Middle frontal gyrus (tissue), 1 donor: ENCODE measurements around the gene PKN1.
"Not testable (repeated sequence)": the region's sequence is repeated elsewhere in the genome, so short reads cannot be mapped to it uniquely, and the experiment has no call there.

Source experiments
- DNase-seq: peaks from one replicate; pipeline ENCODE4 v3.0.0-alpha.2; 2015; ENCODE audit warnings: low spot score; ENCODE audit errors: extremely low spot score

PKN1 gene

DNA sequence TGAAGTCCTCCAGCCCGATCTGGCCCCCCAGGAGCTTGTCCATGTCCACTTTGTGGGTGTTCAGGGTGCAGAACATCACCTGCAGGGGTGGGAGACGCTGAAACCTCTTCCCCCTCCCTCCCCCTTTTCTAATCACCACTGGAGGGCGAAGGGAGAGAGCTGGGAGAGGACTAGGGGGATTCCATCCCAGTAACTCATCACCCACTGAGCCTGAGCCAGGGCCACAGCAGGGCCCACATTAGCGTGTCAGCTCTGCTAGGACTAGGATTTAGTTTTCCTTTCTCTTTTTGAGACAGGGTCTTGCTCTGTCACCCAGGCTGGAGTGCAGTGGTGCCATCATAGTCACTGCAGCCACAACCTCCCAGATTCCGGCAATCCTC is 47.6 kb downstream of the PKN1 start:
- DNase-seq: no peak

DNA sequence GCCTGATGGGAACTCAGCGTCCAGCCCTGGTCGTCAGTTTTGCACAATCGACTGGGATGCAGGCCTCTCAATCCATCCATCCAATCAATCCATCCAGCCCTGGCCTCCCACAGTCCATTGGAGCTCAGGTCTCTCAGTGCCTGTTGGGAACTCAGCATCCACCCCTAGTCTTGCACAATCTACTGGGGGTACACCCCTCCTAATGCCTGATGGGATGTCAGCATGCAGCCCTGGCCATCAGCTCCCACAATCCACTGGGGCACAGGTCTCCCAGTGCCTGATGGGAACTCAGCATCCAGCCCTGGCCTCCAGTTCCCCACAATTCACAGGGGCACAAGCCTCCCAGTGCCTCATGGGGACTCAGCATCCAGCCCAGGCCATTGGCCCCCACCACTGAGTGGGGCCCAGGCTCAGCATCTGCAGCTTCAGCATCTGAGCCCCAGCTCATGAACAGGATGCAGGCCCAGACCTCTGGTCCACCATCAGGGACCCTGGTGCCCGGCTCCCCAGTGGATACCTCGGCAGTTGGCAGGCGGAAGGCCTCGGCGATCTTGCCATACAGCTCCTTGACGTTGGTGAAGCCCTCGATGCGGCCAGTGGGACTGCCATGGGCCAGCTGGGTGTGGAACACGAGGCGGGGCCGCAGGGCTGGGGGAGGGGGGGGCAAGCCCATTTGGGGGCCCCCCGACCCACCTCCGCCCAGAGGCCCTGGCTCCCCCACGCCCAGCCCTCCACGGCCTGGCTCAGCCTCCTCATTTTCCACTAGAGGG is 49.3 kb downstream of the PKN1 start:
- no peak for DNase-seq

DNA sequence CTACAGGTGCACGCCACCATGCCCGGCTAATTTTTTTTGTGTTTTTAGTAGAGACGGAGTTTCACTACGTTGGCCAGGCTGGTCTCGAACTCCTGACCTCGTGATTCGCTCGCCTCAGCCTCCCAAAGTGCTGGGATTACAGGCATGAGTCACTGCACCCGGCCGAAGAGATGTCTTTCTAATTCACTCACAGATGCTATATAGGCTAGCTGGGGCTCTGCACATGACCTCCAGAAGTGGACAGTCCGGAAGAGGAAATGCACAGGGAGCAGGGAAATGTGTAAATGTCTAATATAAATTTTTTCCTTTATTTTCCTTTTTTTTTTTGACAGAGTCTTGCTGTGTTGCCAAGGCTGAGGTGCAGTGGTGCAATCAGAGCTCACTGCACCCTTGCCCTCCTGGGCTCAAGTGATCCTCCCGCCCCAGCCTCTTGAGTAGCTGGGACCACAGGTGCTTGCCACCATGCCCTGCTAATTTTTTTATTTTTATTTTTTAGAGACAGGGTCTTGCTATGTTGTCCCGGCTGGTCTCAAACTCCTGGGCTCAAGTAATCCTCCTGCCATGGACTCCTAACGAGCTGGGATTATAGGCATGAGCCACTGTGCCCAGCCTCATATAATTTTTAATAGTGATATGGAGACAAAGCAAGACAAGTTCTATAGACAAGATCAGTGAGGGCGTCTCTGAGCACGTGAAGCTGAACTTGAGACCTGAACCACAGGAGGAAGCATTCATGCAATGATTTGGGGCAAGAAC is 54.4 kb downstream of the PKN1 start:
- DNase-seq: no peak

DNA sequence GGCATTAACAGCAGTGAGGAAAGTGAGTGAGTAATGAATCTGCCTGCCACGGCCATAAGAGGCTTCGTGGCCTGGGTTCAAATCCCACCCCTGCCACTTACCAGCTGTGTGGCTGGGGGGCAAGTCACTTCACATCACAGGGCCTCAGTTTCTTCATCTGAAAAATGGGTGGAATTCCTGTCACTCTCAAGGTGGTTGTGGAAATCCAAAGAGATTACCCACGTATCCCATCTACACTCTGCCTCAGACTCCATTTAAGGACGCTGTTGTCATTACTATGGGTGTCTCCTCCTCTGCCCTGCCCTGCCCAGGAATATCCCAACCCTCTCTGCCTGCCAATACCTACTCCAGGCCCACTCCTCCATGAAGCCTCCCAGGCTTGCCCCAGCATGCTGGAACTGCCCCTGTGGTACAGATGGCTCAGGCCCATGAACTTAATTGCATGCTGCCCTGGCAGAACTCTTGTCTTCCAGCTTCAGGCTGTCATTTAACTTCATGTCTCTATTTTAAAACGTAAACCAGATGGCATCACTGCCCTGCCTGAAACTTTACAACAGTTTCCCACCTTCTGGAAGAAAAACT is 59.7 kb downstream of the PKN1 start:
- no peak for DNase-seq

DNA sequence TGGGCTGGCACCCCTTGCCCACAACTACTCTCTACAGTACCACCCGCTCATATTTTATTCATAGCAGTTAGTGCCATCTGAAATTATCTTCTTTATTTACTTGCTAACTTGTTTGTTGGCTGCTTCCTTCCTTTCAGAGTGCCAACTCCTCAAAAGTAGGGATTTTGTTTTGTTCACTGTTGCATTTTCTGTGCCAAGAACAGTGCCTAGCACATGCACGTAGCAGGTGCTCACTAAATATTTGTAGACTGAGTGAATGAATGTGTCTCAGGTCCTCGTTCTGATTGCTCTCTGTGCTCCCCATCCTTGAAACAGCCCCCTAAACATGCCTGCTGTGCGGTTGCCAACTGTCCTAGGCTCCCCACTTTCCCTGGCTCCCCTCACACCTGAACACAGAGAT is 61.3 kb downstream of the PKN1 start:
- no peak for DNase-seq

DNA sequence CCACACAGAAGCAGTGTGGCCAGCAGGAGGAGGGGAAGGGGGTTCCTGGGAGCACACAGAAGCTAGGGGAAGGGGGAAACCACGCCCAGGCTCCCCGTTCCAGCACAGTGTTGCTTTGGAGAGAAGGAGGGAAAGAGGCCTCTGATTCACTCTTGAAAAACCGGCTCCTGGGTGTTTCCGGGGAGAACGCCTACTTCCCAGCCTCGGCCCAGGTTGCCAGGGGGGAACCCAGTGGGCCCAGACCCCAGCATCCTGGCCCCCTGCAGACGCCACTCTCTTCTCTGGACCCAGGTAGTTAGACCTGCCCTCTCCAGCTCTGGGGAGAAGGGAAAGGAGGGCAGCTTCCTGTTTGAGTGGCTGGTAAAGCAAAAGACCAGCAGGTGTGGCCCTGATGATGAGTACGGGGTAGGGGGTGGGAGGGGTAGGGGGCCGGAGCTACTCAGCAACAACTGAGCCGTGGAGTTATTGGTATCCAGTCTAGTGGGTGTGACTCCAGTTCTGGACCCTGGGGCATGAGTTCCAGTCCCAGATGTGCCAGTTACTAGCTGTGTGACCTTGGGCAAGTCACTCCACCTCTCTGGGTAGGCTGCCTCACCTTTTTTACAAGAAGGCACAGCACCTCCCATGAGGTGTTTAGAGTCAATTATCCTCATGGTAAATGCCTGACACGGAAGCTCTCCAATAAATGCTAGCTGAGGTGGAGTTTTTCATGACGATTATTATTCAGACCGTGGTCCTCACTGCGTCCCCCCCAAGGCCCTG is 62.0 kb downstream of the PKN1 start:
- DNase-seq: no peak

DNA sequence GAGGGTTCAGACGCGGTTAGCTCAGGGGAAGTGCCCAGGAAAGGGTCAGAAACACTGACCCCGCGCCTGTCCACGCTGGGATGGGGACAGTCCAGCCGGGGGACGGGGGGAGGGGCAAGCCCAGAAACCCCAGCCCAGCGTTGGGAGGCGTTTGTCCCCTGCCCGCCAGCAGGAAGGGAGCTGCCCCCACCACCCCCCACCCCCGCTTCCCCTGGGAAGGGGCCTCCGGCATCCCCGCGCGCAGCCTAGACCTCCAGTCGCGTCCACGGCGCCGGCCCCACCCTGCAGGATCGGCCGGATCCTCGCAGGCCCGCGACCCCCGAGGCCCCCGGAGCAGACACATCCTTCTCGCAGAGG is 62.5 kb downstream of the PKN1 start:
- no peak for DNase-seq

DNA sequence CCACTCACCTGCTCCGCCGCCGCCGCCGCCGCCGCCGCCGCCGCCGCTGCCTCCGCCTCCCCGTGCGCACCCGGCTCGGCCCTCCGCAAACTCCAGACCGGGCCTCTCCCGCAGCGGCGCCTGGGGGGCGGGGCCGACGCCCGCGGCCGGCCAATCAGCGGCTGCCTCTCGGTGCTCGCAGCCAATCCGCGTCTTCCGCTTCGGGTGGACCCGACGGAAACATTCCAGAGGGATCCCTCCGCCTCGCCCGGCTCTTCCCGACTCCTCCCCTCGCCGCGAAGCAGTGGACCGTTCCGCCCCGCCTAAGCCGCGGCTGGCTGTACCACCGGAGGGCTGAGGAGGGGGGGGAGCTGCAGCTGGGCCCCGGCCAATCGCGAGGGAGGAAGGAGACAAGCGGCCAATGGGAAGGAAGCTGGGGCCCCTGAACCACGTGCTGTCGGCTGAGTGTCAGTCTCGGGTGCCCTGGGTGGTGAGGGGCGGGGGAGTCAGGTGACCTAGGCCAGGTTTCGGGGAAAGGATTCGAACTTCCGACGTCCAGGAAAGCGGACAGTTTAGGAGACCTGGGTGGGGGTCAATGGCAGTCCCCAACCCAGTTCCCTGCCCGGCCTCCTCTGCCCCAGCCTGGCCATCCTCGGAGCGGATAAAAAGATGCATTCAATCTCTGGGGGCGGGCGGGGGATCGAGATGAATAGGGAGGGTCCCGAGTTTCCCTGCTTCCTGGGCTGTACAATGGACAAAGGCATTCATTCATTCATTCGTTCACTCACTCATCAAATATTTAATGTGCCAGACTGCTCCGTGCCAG is 63.1 kb downstream of the PKN1 start, which contains the start of gene GIPC1:
TSS of gene GIPC1 (minus strand) at position 99 of the 805 bp plus-strand sequence. CDS start 13,151 bp downstream, outside the sequence.
- DNase-seq: peak; percentile 95

DNA sequence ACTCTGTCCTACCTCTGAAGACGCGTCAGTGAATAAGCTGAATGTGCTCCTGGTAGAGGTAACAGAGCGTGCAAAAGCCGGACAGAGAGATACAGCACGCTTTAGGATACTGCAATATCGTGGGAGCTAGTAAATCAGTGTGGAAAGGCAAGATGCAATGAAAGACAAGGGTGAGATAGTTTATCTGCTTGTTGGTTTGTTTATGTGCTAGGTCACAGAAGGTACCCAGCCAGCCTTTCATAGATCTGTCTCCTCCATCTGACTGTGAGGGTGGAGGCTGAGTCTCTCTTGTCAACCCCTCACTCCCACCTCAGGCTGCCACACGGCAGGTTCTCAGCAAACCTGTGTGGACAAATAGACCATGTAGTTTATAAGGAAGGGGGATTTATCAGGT is 63.7 kb downstream of the PKN1 start:
- no peak for DNase-seq

DNA sequence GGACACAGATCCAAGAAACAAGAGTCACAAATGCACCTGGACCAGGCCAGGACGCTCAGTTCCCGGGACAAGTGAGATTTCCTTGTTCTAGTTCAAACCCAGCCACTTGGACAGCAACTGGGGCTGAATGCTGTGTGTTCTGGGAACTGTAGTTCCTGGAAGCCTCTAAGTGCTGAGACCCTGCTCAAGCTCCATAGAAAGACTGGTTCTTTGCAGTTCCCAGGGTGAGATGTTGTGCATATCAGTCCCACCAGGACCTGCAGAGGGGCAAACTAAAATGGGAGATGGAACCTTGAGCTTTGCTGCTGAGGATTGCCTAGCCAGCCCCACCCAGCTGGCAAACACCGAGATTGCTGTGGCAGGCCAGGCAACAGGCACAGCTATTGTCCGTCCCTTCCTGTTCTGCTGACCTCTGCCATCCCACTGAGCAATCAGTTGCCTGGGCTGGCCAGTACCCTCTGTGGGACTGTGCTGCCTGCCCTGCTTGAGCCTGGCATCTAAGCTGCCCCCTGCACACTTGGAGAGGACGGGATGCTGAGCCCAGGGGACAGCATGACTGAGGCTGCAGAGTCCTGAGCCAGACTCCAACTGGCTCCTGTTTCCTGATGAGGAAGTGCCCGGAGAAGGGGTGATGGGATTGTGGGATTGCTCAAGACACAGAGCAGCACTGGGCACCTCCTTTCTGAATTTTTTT is 64.3 kb downstream of the PKN1 start:
- DNase-seq: no peak

DNA sequence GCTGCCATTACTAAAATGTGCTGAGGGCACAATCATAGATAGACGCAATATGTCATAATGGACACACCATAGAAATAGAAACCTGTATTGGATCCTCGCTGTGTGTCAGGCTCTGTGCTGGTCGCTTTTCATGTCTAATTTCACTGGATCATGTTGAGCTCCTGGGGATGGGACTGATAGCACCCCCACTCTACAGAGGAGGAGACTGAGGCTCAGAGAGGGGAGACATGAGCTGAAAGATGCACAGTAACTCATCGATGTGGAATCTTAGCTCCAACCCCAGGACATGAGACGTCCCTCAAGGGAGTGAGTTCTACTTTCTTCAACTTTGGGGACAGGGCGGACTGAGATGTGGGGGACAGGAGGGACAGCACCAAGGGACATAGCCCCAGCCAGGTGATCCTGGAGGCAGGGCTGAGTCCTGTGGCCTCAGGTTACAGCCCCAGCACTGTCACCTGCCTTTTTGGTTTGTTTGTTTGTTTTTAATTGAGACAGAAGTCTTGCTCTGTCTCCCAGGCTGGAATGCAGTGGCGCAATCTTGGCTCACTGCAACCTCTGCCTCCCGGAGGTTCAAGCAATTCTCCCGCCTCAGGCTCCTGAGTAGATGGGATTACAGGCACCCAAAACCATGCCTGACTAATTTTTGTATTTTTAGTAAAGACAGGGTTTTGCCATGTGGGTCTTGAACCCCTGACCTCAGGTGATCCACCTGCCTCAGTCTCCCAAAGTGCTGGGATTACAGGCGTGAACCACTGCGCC is 69.4 kb downstream of the PKN1 start:
- no peak for DNase-seq

DNA sequence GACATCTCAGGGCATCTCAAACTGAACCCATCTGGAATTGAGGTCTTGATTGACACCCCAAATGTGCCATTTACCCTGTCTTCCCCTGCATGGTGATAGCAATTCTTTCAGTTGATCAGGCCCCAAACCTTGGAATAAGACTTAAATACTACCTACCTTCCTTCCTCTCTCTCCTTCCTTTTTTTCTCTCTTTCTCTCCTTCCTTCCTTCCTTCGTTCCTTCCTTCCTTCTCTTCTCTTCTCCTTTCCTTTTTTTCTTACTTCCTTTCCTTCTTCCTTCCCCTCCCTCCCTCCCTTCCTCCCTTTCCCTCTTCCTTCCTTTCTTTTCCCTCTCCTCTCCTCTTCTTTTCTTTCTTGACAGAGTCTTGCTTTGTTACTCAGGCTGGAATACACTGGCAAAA is 70.2 kb downstream of the PKN1 start:
- no peak for DNase-seq

DNA sequence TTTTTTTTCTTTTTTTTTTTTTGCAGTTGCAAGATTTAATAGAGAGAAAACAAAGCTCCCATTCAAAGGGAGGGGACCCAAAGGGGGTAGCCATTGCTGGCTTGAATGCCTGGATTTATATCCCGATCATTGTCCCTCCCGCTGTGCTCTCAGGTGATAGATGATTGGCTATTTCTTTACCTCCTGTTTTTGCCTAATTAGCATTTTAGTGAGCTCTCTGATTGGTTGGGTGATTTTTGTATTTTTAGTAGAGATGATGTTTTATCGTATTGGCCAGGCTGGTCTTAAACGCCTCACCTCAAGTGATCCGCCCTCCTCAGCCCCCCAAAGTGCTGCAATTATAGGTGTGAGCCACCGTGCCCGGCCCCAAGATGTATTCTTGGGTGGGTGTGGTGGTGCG is 71.5 kb downstream of the PKN1 start:
- not testable (repeated sequence) for DNase-seq

DNA sequence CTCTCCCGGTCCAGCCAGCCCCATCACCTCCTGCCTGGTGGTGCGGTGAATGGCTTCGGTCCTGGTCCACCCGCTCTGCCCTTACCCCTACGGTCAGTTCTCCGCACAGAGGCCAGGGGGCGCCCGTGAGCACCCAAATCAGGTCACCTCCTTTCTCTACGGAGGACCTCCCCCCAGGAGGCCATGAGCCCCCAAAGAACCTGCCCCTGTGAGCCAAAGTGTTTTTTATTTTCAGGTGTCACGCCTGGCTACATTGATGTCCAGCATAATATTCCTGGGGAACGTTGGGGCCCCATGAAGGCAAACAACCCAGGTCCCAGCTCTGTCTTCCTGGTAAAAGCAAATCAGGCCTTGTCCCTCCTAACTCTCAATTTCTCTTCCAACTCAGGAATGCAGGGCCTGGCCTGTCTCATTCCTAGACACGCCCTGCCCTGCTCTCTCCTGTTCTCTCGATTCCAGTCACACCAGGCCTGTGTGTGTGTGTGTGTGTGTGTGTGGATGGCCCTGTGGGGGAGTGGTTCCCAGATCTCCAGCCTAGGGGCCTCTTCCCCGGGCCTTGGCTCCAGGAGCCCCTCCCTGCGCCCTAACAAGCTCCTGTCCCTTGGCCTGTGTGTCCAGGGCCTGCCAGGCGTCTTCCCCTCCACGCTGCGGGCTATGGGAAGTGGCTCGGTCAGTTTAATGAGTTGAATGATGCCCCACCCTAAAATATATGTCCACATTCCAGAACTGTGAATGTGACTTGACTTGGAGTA is 72.6 kb downstream of the PKN1 start:
- no peak for DNase-seq

DNA sequence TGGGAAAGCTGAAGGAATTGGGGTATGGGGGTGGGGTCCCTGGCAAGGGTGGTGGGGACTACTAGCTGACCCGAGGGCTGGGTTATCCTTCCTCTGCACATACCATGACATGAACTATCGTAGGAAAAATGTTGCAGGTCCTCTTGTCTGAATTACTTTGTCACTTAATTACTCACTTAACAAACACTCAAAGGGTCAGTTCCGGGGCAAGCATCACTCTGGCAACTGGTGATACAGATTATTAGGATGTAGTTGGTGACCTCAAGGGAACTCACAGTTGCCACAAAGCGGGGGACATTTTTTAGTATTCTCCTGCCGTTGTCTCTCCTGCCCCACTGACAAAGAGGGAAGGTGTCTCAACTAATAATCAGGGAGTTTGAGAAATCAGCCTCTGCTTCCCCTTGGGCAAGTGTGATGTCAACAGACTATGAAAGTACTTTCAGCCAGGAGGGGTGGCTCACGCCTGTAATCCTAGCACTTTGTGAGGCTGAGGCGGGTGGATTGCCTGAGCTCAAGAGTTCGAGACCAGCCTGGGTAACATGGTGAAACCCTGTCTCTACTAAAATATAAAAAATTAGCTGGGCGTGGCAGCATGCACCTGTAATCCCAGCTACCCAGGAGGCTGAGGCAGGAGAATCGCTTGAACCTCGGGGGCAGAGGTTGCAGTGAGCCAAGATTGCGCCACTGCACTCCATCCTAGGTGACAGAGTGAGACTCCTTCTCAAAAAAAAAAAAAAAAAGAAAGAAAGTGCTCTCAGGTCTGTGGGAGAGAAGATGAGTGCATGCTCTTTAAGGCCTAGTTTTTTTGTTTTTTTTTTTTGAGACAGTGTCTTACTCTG is 74.8 kb downstream of the PKN1 start:
- no peak for DNase-seq

DNA sequence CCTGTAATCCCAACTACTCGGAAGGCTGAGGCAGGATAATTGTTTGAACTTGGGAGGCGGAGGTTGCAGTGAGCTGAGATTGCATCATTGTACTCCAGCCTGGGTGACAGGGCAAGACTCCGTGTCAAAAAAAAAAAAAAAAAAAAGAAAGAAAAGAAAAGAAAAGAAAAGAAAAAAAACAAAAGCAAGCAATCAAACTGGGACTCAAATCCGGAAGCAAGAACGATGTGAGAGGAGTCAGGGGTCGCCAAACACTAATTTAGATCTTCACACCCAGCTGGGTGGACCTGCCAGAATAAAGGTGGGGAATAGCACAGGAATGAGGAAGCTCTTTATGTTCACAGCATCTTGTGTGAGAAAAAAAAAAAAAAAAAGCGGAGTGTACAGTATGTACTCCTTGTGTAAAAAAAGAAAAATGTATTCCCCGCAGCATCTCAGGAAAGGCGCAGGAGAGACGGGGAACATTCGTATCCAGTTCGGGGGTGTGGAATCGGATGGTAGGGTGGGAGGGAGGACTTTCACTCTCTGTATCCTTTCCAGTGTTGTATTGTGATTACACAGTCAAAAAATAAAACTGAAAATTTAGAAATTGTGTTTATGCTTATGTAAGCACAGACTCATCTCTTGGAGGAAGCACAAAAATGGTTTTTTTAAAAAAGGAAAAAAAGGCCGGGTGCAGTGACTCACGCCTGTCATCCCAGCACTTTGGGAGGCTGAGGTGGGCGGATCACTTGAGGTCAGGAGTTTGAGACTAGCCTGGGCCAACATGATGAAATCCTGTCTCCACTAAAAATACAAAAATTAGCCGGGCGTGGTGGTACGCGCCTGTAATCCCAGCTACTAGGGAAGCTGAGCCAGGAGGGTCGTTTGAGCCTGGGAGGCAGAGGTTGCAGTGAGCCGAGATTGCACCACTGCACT is 77.5 kb downstream of the PKN1 start:
- peak; percentile 56 for DNase-seq

DNA sequence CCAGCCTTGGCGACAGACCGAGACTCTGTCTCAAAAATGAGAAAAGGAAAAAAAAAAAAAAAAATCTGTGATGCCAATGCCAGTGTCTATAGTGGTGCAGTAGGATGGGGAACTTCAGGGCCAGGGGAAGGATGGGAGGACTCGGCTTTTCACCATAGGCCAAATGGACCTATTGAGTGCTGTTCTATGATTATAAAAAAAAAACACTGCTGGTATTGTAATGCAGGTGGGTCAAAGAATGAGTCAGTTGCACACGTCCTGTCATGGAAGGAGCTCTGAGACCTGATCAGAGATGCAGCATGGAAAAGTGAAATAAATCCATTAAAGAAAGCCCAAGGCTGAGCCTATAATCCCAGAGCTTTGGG is 78.1 kb downstream of the PKN1 start:
- DNase-seq: no peak
